GM10248 (cell line): ENCODE results near the gene KCNK15.

ENCODE experiments used
- CTCF ChIA-PET: fragments of 300-600 bp; sonication (Branson Sonifier 250); formaldehyde crosslinking; extraction: SDS; loops from one replicate; lab custom pipeline; 2021; ENCODE audit warnings: antibody characterized with exemption; lab: Yijun Ruan, JAX
- POLR2A ChIA-PET: fragments of 350-650 bp; sonication (Branson Sonifier 250); formaldehyde crosslinking; extraction: SDS; loops from one replicate; lab custom pipeline; 2020; ENCODE audit warnings: antibody characterized with exemption; lab: Yijun Ruan, JAX
- DNase-seq: peaks from one replicate; pipeline ENCODE4 v3.0.0; 2012; ENCODE audit errors: extremely low spot score
- CTCF ChIP-seq: IDR thresholded peaks from 2 replicates; pipeline ENCODE4 v1.5.1; 2012; ENCODE audit warnings: mild to moderate bottlenecking, low read depth; ENCODE audit errors: extremely low read depth, missing control alignments, control extremely low read depth

KCNK15 gene

GRCh38 chr20:44750081-44750805, 4.6 kb downstream of the KCNK15 start:
- POLR2A ChIA-PET, result no interaction called here
- DNase-seq, result no peak
- CTCF ChIA-PET, result interaction anchor here (1.4 to 3.5 kb wide), 3 partner anchors 65 to 117 kb away, joined by 4 to 40 read pairs (median 6); no protein-coding TSS in a partner anchor
- no peak for TF ChIP-seq CTCF

GRCh38 chr20:44752099-44752931, 6.7 kb downstream of the KCNK15 start:
- POLR2A ChIA-PET, result interaction anchor here (0.5 kb wide), 1 partner anchor 157 kb away, joined by 6 read pairs; the partner anchor contains the start of gene PABPC1L
- TF ChIP-seq CTCF, result no peak
- DNase-seq, result no peak
- CTCF ChIA-PET, result interaction anchor here (0.5 kb wide), 1 partner anchor 120 kb away, joined by 3 read pairs; no protein-coding TSS in a partner anchor

- ChIA-PET POLR2A (no interaction called here), CTCF (no interaction called here)
- TF ChIP-seq CTCF, result no peak
- no peak for DNase-seq
Observed at GRCh38 chr20:44754554-44754953, 8.9 kb downstream of the KCNK15 start.

- no peak for DNase-seq
- ChIA-PET POLR2A (no interaction called here), CTCF (interaction anchor here (2.8 kb wide), 1 partner anchor 8 kb away, joined by 15 read pairs; no protein-coding TSS in a partner anchor)
- TF ChIP-seq CTCF, result no peak
Observed at GRCh38 chr20:44756011-44756688, 10.5 kb downstream of the KCNK15 start.

GRCh38 chr20:44756956-44757355, 11.3 kb downstream of the KCNK15 start:
- TF ChIP-seq CTCF, result no peak
- POLR2A ChIA-PET, result no interaction called here
- no peak for DNase-seq
- CTCF ChIA-PET, result interaction anchor here (2.8 kb wide), 1 partner anchor 9 kb away, joined by 15 read pairs; no protein-coding TSS in a partner anchor

- CTCF ChIA-PET, result interaction anchor here (1.2 to 3.4 kb wide), 3 partner anchors 10 to 39 kb away, joined by 3 to 15 read pairs (median 12); no protein-coding TSS in a partner anchor
- no peak for DNase-seq
- POLR2A ChIA-PET, result no interaction called here
- TF ChIP-seq CTCF, result no peak
Observed at GRCh38 chr20:44758247-44759101, 12.8 kb downstream of the KCNK15 start.
